Caco-2 (cell line): ENCODE results near the gene SIMC1. TPM values are rescaled to one million over a fixed set of nuclear protein-coding genes. Genes with fewer than 3 reads are reported as not detected.

Source experiments
- BruUV-seq: library from RNA; stranded (reverse); fragments of 400-500 nt; replicated peaks from 2 replicates; lab custom pipeline; 2021; lab: Mats Ljungman, UMichigan
- CTCF ChIA-PET: fragments of 300-600 bp; sonication (Branson Sonifier 250); formaldehyde crosslinking; loops from one replicate; lab custom pipeline; 2022; ENCODE audit warnings: antibody characterized with exemption; lab: Charles Lee
- POLR2A ChIA-PET: fragments of 300-600 bp; sonication (Branson Sonifier 250); formaldehyde crosslinking; loops from one replicate; lab custom pipeline; 2022; ENCODE audit warnings: antibody characterized with exemption; lab: Charles Lee
- DNase-seq, 2 experiments: peaks; one replicate each; pipeline versions ENCODE4 v3.0.0 to v3.0.0-alpha.2; 2020 to 2022
- H3K27me3 ChIP-seq: replicated peaks from 2 replicates; pipeline ENCODE4 v1.6.0; 2011; ENCODE audit warnings: low read length; ENCODE audit not compliant: control insufficient read depth, insufficient read depth
- H3K36me3 ChIP-seq: 2 replicates; pipeline ENCODE4 v1.5.1; 2011; ENCODE audit warnings: low read length; ENCODE audit not compliant: control insufficient read depth, insufficient read depth
- H3K4me1 ChIP-seq: fragments of 250-450 bp; sonication (Bioruptor Pico); 2 replicates; pipeline ENCODE4 v1.5.1; 2020; ENCODE audit warnings: mild to moderate bottlenecking
- H3K4me3 ChIP-seq: 2 replicates; pipeline ENCODE4 v1.5.1; 2011; ENCODE audit warnings: low read depth, mild to moderate bottlenecking, control low read depth, low read length
- H3K9me3 ChIP-seq: fragments of 250-450 bp; sonication (Bioruptor Pico); 2 replicates; pipeline ENCODE4 v1.5.1; 2020; ENCODE audit warnings: mild to moderate bottlenecking, moderate library complexity
- H3K27ac Mint-ChIP-seq: one replicate; pipeline ENCODE4 v1.8.0; 2022; ENCODE audit warnings: mixed read lengths; ENCODE audit not compliant: unreplicated experiment
- H3K27me3 Mint-ChIP-seq: one replicate; pipeline ENCODE4 v1.8.0; 2022; ENCODE audit warnings: mixed read lengths; ENCODE audit not compliant: insufficient read depth, unreplicated experiment
- H3K36me3 Mint-ChIP-seq: one replicate; pipeline ENCODE4 v1.8.0; 2022; ENCODE audit warnings: mild to moderate bottlenecking, mixed read lengths; ENCODE audit not compliant: insufficient read depth, unreplicated experiment
- H3K4me1 Mint-ChIP-seq: one replicate; pipeline ENCODE4 v1.8.0; 2022; ENCODE audit warnings: low read depth, mixed read lengths; ENCODE audit not compliant: unreplicated experiment
- H3K4me3 Mint-ChIP-seq: one replicate; pipeline ENCODE4 v1.8.0; 2022; ENCODE audit warnings: mild to moderate bottlenecking, moderate library complexity, mixed read lengths; ENCODE audit not compliant: unreplicated experiment
- H3K9me3 Mint-ChIP-seq: one replicate; pipeline ENCODE4 v1.8.0; 2022; ENCODE audit warnings: mixed read lengths; ENCODE audit not compliant: unreplicated experiment
- CTCF ChIP-seq, 2 experiments: fragments of 200-600 bp in 1 of 2; IDR thresholded peaks; 1 replicate in 1 of 2; 2 replicates in 1 of 2; pipeline versions ENCODE4 v1.5.1 to v1.8.0; 2011 to 2022; ENCODE audit warnings: antibody characterized with exemption in 1 of 2, control low read depth in 1 of 2, inconsistent platforms in 1 of 2, low read depth in 1 of 2, low read length in 1 of 2, mild to moderate bottlenecking in 1 of 2, moderate library complexity in 1 of 2; ENCODE audit not compliant: insufficient read depth in 1 of 2, severe bottlenecking in 1 of 2, unreplicated experiment in 1 of 2
- intact Hi-C: fragments of 100-400 bp; cut with micrococcal nuclease; formaldehyde crosslinking; loops from one replicate; pipeline ENCODE4 v1.10.0; 2022; ENCODE audit not compliant: unreplicated experiment
- total RNA-seq: library from RNA; stranded (reverse); gene quantifications from 2 replicates; pipeline ENCODE4 v1.2.3, GENCODE V29; 2022

Gene SIMC1
- total RNA-seq, 1 experiment from 2014 or later = 42.3 TPM

- no peak for DNase-seq
- ChIA-PET CTCF (no interaction called here), POLR2A (no interaction called here)
- Mint-ChIP-seq H3K9me3 (no peaks in the 10 kb centered on the region), H3K4me1 (no peaks in the 10 kb centered on the region), H3K27ac (no peak overlapping the region), H3K4me3 (no peak overlapping the region), H3K36me3 (peaks cover 70% of the 10 kb centered on the region), H3K27me3 (no peaks in the 10 kb centered on the region)
- intact Hi-C loops = no loop called here
- no peaks in the 10 kb centered on the region for H3K9me3 ChIP-seq
- no peaks in the 10 kb centered on the region for H3K27me3 ChIP-seq
- TF ChIP-seq CTCF (IDR thresholded peaks at IDR 0.05; ENCODE audit: insufficient read depth in 1 of 2, low read depth in 1 of 2, low read length in 1 of 2, severe bottlenecking in 1 of 2, unreplicated experiment in 1 of 2) = no peak
- BruUV-seq = no TSS peak
- no peaks in the 10 kb centered on the region for H3K4me1 ChIP-seq
- H3K36me3 ChIP-seq = peaks cover 5% of the 10 kb centered on the region
- no peak overlapping the region for H3K4me3 ChIP-seq
Measured at GRCh38 chr5:176356179-176356566, 117.9 kb downstream of the SIMC1 start.

- no peaks in the 10 kb centered on the region for H3K4me1 ChIP-seq
- TSS peak; percentile 8 for BruUV-seq
- no peaks in the 10 kb centered on the region for H3K9me3 ChIP-seq
- peaks cover 46% of the 10 kb centered on the region for H3K36me3 Mint-ChIP-seq
- peaks cover 2% of the 10 kb centered on the region; the same call in 1 of the 2 replicates for H3K36me3 ChIP-seq
- H3K27ac Mint-ChIP-seq = no peak overlapping the region
- H3K9me3 Mint-ChIP-seq = no peaks in the 10 kb centered on the region
- no peaks in the 10 kb centered on the region for H3K4me1 Mint-ChIP-seq
- no peak overlapping the region for H3K4me3 ChIP-seq
- no peaks in the 10 kb centered on the region for H3K27me3 ChIP-seq
- H3K27me3 Mint-ChIP-seq = peaks cover 2% of the 10 kb centered on the region
- intact Hi-C loops = no loop called here
- DNase-seq = no peak
- CTCF ChIA-PET = no interaction called here
- no peak for TF ChIP-seq CTCF (IDR thresholded peaks at IDR 0.05; ENCODE audit: insufficient read depth in 1 of 2, low read depth in 1 of 2, low read length in 1 of 2, severe bottlenecking in 1 of 2, unreplicated experiment in 1 of 2)
- H3K4me3 Mint-ChIP-seq = peak overlapping the region; percentile 45
- POLR2A ChIA-PET = interaction anchor here (0.7 kb wide), 1 partner anchor 107 kb away, joined by 4 read pairs; no protein-coding TSS in a partner anchor
Measured at GRCh38 chr5:176359658-176360057, 121.4 kb downstream of the SIMC1 start.

GRCh38 chr5:176360894-176361436, 122.7 kb downstream of the SIMC1 start:
- H3K9me3 Mint-ChIP-seq = no peaks in the 10 kb centered on the region
- Histone ChIP-seq H3K4me3 (peak overlapping the region; percentile 82), H3K4me1 (no peaks in the 10 kb centered on the region; the same call in 1 of the 2 replicates), H3K27me3 (no peaks in the 10 kb centered on the region), H3K36me3 (peaks cover 2% of the 10 kb centered on the region; the same call in 1 of the 2 replicates), H3K9me3 (no peaks in the 10 kb centered on the region)
- TF ChIP-seq CTCF (IDR thresholded peaks at IDR 0.05; ENCODE audit: insufficient read depth in 1 of 2, low read depth in 1 of 2, low read length in 1 of 2, severe bottlenecking in 1 of 2, unreplicated experiment in 1 of 2) = no peak
- DNase-seq = no peak
- TSS peak; percentile 60 for BruUV-seq
- ChIA-PET CTCF (interaction anchor here (0.7 to 1.8 kb wide), 2 partner anchors 21 to 631 kb away, joined by 4 to 16 read pairs; no protein-coding TSS in a partner anchor), POLR2A (interaction anchor here (1.0 to 1.1 kb wide), 2 partner anchors 9 to 28 kb away, joined by 4 to 6 read pairs; partner anchors contain the start of genes HIGD2A and NOP16)
- H3K36me3 Mint-ChIP-seq = peaks cover 38% of the 10 kb centered on the region
- H3K27me3 Mint-ChIP-seq = peaks cover 2% of the 10 kb centered on the region
- H3K4me1 Mint-ChIP-seq = no peaks in the 10 kb centered on the region
- peak overlapping the region; percentile 93 for H3K27ac Mint-ChIP-seq
- intact Hi-C loops = loop anchor here (1.0 kb wide), 1 partner anchor 28 kb away; no protein-coding TSS in a partner anchor
- peak overlapping the region; percentile 95 for H3K4me3 Mint-ChIP-seq
